Measurements from ENCODE around the gene FBXL13. TPM values are rescaled to one million over a fixed set of nuclear protein-coding genes. Genes with fewer than 3 reads are reported as not detected.
"Not testable (repeated sequence)": the region's sequence is repeated elsewhere in the genome, so short reads cannot be mapped to it uniquely, and the experiment has no call there.

Gene FBXL13
- total and polyA plus RNA-seq, 2 experiments from 2014 or later, result 1.2 to 2.5 TPM

DNA sequence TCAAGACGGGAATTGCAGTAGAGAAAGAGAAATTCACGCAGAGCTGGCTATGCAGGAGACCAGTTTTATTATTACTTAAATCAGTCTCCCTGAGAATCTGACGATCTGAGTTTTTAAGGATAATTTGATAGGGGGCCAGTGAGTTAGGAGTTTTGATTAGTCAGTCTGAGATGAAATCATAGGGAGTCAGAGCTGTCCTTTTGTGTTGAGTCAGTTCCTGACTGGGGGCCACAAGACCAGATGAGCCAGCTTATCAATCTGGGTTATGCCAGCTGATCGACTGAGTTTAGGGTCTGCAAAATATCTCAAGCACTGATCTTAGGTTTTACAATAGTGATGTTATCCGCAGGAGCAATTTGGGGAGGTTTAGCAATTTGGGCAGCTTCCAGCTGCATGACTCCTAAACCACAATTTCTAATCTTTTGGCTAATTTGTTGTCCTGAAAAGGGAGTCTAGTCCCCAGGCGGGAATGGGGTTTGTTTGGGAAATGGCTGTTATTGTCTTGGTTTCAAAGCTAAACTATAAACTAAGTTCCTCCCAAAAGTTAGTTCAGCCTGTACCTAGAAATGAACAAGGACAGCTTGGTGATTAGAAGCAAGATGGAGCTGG is 278.5 kb downstream of the FBXL13 start:
- not testable (repeated sequence) for DNase-seq (ENCODE audit: low spot score); H3K36me3 ChIP-seq (ENCODE audit: insufficient read depth); H3F3A ChIP-seq (replicated peaks; ENCODE audit: low read depth); H3K4me2 ChIP-seq; H3K27ac ChIP-seq (ENCODE audit: low read depth); H3K27me3 Mint-ChIP-seq (ENCODE audit: insufficient read depth, low read depth, poor library complexity); H4K20me1 ChIP-seq (replicated peaks; ENCODE audit: insufficient read depth); H2AFZ ChIP-seq; H3K27me3 ChIP-seq (ENCODE audit: insufficient read depth); ATAC-seq; H3K4me3 ChIP-seq; H3K27ac Mint-ChIP-seq; H3K4me1 Mint-ChIP-seq; H3K4me3 Mint-ChIP-seq; H3K9me2 ChIP-seq (ENCODE audit: insufficient read depth); H3K79me2 ChIP-seq (replicated peaks; ENCODE audit: insufficient read depth); H3K4me1 ChIP-seq (ENCODE audit: insufficient read depth)
- H3K36me3 Mint-ChIP-seq (ENCODE audit: low read depth), result peaks cover 30% of the 10 kb centered on the region
- peaks cover 22% of the 10 kb centered on the region for H3K9me3 Mint-ChIP-seq

DNA sequence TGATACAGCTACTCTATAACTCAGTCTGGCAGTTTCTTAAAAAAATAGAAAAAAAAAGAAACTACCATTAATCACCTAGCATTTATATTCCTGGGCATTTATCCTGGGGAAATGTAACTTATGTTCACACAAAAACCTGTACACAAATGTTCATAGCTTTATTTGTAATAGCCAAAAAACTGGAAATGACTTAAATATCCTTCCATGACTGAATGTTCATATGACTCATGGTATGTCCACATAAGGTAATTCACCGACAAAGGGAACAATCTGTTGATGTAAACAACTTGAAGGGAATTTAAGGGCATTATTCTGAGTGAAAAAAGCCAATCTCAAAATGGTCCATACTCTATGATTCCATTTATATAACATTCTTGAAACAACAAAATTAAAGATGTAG is 280.0 kb downstream of the FBXL13 start:
- H3K27me3 ChIP-seq (ENCODE audit: insufficient read depth); H3K4me2 ChIP-seq; H3K27ac Mint-ChIP-seq; H3K79me2 ChIP-seq (replicated peaks; ENCODE audit: insufficient read depth); H3K4me3 ChIP-seq; H3K4me3 Mint-ChIP-seq; H3K4me1 ChIP-seq (ENCODE audit: insufficient read depth); H3K27me3 Mint-ChIP-seq (ENCODE audit: insufficient read depth, low read depth, poor library complexity); H3K9me3 Mint-ChIP-seq; H4K20me1 ChIP-seq (replicated peaks; ENCODE audit: insufficient read depth); H3K9me2 ChIP-seq (ENCODE audit: insufficient read depth); H2AFZ ChIP-seq; H3K27ac ChIP-seq (ENCODE audit: low read depth); H3F3A ChIP-seq (replicated peaks; ENCODE audit: low read depth); H3K4me1 Mint-ChIP-seq; DNase-seq (ENCODE audit: low spot score); H3K36me3 ChIP-seq (ENCODE audit: insufficient read depth); ATAC-seq: not testable (repeated sequence)
- H3K36me3 Mint-ChIP-seq (ENCODE audit: low read depth), result peaks cover 14% of the 10 kb centered on the region; the same call in 2 of the 3 replicates

GRCh38 chr7:102791831-102792230 is 282.8 kb downstream of the FBXL13 start:
- not testable (repeated sequence) for H3K9me3 Mint-ChIP-seq; H3K4me1 Mint-ChIP-seq; H4K20me1 ChIP-seq (replicated peaks; ENCODE audit: insufficient read depth); DNase-seq (ENCODE audit: low spot score); H3K36me3 ChIP-seq (ENCODE audit: insufficient read depth); ATAC-seq; H3K27ac ChIP-seq (ENCODE audit: low read depth); H3F3A ChIP-seq (replicated peaks; ENCODE audit: low read depth); H2AFZ ChIP-seq; H3K4me3 ChIP-seq; H3K36me3 Mint-ChIP-seq (ENCODE audit: low read depth); H3K27ac Mint-ChIP-seq; H3K79me2 ChIP-seq (replicated peaks; ENCODE audit: insufficient read depth); H3K9me2 ChIP-seq (ENCODE audit: insufficient read depth); H3K27me3 Mint-ChIP-seq (ENCODE audit: insufficient read depth, low read depth, poor library complexity); H3K4me2 ChIP-seq; H3K4me3 Mint-ChIP-seq; H3K4me1 ChIP-seq (ENCODE audit: insufficient read depth); H3K27me3 ChIP-seq (ENCODE audit: insufficient read depth)

- H3K27ac Mint-ChIP-seq; H3K36me3 Mint-ChIP-seq (ENCODE audit: low read depth); DNase-seq (ENCODE audit: low spot score); H3K27me3 Mint-ChIP-seq (ENCODE audit: insufficient read depth, low read depth, poor library complexity); H3K36me3 ChIP-seq (ENCODE audit: insufficient read depth); H3F3A ChIP-seq (replicated peaks; ENCODE audit: low read depth); H3K4me1 Mint-ChIP-seq; H2AFZ ChIP-seq; H3K4me3 ChIP-seq; H3K79me2 ChIP-seq (replicated peaks; ENCODE audit: insufficient read depth); H3K4me1 ChIP-seq (ENCODE audit: insufficient read depth); H3K27ac ChIP-seq (ENCODE audit: low read depth); H3K4me2 ChIP-seq; ATAC-seq; H3K9me3 Mint-ChIP-seq; H3K9me2 ChIP-seq (ENCODE audit: insufficient read depth); H3K27me3 ChIP-seq (ENCODE audit: insufficient read depth); H4K20me1 ChIP-seq (replicated peaks; ENCODE audit: insufficient read depth); H3K4me3 Mint-ChIP-seq: not testable (repeated sequence)
Measured at GRCh38 chr7:102791367-102791766, 283.2 kb downstream of the FBXL13 start.

DNA sequence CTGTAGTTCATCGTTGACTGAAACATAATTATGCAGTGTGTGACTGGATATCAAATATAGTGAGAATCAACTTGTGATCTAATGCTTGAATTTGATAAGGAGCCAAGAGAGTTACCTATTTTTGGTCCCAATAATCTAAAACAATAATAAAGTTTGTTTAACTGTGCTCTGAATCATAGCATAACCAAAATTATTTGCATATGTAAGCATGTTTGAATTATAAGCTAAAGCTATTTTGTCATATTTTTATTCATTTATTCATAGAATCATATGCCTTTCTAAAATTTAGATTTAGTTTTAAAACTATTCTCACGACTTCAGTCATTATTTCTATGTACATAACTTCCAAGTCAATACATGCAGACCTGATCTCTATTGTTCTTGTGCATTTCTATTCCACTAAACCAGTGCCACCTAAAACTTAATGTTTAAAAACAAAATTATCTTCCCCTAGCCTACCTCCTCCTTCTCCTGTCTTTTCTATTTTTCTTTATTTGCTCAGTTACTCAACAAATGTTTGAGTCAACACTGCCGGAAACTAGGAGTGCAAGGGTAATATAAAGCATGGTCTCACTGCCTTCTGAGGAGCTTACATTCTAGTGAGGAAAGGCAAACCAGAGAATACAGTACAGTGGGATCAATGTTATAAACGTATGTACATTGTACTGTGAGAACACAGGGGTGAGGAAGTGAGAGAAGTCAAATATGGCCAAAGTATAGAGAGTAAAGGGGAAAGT is 284.1 kb downstream of the FBXL13 start:
- not testable (repeated sequence) for H3F3A ChIP-seq (replicated peaks; ENCODE audit: low read depth); ATAC-seq; H3K27ac Mint-ChIP-seq; H3K4me3 Mint-ChIP-seq; H3K4me1 Mint-ChIP-seq; H3K36me3 Mint-ChIP-seq (ENCODE audit: low read depth); H3K27ac ChIP-seq (ENCODE audit: low read depth); H3K4me1 ChIP-seq (ENCODE audit: insufficient read depth); H3K27me3 Mint-ChIP-seq (ENCODE audit: insufficient read depth, low read depth, poor library complexity); H3K79me2 ChIP-seq (replicated peaks; ENCODE audit: insufficient read depth); DNase-seq (ENCODE audit: low spot score); H3K27me3 ChIP-seq (ENCODE audit: insufficient read depth); H3K4me2 ChIP-seq; H3K36me3 ChIP-seq (ENCODE audit: insufficient read depth); H3K4me3 ChIP-seq; H2AFZ ChIP-seq; H3K9me3 Mint-ChIP-seq; H4K20me1 ChIP-seq (replicated peaks; ENCODE audit: insufficient read depth); H3K9me2 ChIP-seq (ENCODE audit: insufficient read depth)

- not testable (repeated sequence) for H3K4me3 ChIP-seq; H3K27me3 Mint-ChIP-seq (ENCODE audit: insufficient read depth, low read depth, poor library complexity); H3K4me3 Mint-ChIP-seq; H3F3A ChIP-seq (replicated peaks; ENCODE audit: low read depth); H2AFZ ChIP-seq; H3K79me2 ChIP-seq (replicated peaks; ENCODE audit: insufficient read depth); H3K4me1 ChIP-seq (ENCODE audit: insufficient read depth); H3K4me2 ChIP-seq; H3K27ac Mint-ChIP-seq; H3K27me3 ChIP-seq (ENCODE audit: insufficient read depth); H3K9me2 ChIP-seq (ENCODE audit: insufficient read depth); H3K27ac ChIP-seq (ENCODE audit: low read depth); H3K9me3 Mint-ChIP-seq; H3K36me3 ChIP-seq (ENCODE audit: insufficient read depth); ATAC-seq; H4K20me1 ChIP-seq (replicated peaks; ENCODE audit: insufficient read depth); DNase-seq (ENCODE audit: low spot score); H3K36me3 Mint-ChIP-seq (ENCODE audit: low read depth); H3K4me1 Mint-ChIP-seq
Measured at GRCh38 chr7:102788770-102789169, 285.8 kb downstream of the FBXL13 start.

Measured in GM23338 (cell line).